Measurements from ENCODE around the gene EML1. TPM values are rescaled to one million over a fixed set of nuclear protein-coding genes. Genes with fewer than 3 reads are reported as not detected.

The EML1 gene
- polyA plus RNA-seq, 1 donor from 2014 or later, result 21.7 TPM

GRCh38 chr14:99808515-99808914, 15.3 kb downstream of the EML1 start:
- Histone ChIP-seq H3K9me2 (ENCODE audit: insufficient read depth, low read length) (no peaks in the 10 kb centered on the region), H4K20me1 (ENCODE audit: insufficient read depth) (no peaks in the 10 kb centered on the region), H3K9me3 (ENCODE audit: low read length) (no peaks in the 10 kb centered on the region), H3K9ac (ENCODE audit: low read length) (no peak overlapping the region), H3K4me2 (ENCODE audit: low read length) (no peak overlapping the region), H3K36me3 (ENCODE audit: insufficient read depth, low read length) (no peaks in the 10 kb centered on the region), H3F3A (ENCODE audit: insufficient read depth, low read length, poor library complexity, severe bottlenecking) (no peaks in the 10 kb centered on the region), H3K27ac (ENCODE audit: low read length) (no peak overlapping the region), H3K27me3 (ENCODE audit: insufficient read depth, low read depth, low read length) (no peaks in the 10 kb centered on the region), H3K4me3 (ENCODE audit: low read length) (no peak overlapping the region), H2AFZ (ENCODE audit: low read depth, low read length) (no peak overlapping the region), H3K79me2 (replicated peaks; ENCODE audit: insufficient read depth, low read length) (peaks cover 15% of the 10 kb centered on the region)
- TF ChIP-seq EP300 (conservative IDR thresholded peaks at IDR 0.05; ENCODE audit: poor library complexity, severe bottlenecking), result no peak
- TF ChIP-seq SMC3 (conservative IDR thresholded peaks at IDR 0.05; ENCODE audit: poor library complexity), result no peak
- no peak for TF ChIP-seq POLR2AphosphoS5 (IDR thresholded peaks at IDR 0.05)
- TF ChIP-seq RAD21 (conservative IDR thresholded peaks at IDR 0.05), result no peak
- TF ChIP-seq, protein P1, sequence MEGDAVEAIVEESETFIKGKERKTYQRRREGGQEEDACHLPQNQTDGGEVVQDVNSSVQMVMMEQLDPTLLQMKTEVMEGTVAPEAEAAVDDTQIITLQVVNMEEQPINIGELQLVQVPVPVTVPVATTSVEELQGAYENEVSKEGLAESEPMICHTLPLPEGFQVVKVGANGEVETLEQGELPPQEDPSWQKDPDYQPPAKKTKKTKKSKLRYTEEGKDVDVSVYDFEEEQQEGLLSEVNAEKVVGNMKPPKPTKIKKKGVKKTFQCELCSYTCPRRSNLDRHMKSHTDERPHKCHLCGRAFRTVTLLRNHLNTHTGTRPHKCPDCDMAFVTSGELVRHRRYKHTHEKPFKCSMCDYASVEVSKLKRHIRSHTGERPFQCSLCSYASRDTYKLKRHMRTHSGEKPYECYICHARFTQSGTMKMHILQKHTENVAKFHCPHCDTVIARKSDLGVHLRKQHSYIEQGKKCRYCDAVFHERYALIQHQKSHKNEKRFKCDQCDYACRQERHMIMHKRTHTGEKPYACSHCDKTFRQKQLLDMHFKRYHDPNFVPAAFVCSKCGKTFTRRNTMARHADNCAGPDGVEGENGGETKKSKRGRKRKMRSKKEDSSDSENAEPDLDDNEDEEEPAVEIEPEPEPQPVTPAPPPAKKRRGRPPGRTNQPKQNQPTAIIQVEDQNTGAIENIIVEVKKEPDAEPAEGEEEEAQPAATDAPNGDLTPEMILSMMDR (IDR thresholded peaks at IDR 0.05; ENCODE audit: poor library complexity, severe bottlenecking), result no peak
- no peak for TF ChIP-seq EZH2 (IDR thresholded peaks at IDR 0.05; ENCODE audit: borderline replicate concordance, insufficient read depth, low read length, poor library complexity, severe bottlenecking)
- TF ChIP-seq, protein P2, sequence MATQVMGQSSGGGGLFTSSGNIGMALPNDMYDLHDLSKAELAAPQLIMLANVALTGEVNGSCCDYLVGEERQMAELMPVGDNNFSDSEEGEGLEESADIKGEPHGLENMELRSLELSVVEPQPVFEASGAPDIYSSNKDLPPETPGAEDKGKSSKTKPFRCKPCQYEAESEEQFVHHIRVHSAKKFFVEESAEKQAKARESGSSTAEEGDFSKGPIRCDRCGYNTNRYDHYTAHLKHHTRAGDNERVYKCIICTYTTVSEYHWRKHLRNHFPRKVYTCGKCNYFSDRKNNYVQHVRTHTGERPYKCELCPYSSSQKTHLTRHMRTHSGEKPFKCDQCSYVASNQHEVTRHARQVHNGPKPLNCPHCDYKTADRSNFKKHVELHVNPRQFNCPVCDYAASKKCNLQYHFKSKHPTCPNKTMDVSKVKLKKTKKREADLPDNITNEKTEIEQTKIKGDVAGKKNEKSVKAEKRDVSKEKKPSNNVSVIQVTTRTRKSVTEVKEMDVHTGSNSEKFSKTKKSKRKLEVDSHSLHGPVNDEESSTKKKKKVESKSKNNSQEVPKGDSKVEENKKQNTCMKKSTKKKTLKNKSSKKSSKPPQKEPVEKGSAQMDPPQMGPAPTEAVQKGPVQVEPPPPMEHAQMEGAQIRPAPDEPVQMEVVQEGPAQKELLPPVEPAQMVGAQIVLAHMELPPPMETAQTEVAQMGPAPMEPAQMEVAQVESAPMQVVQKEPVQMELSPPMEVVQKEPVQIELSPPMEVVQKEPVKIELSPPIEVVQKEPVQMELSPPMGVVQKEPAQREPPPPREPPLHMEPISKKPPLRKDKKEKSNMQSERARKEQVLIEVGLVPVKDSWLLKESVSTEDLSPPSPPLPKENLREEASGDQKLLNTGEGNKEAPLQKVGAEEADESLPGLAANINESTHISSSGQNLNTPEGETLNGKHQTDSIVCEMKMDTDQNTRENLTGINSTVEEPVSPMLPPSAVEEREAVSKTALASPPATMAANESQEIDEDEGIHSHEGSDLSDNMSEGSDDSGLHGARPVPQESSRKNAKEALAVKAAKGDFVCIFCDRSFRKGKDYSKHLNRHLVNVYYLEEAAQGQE (IDR thresholded peaks at IDR 0.05; ENCODE audit: borderline replicate concordance), result no peak

GRCh38 chr14:99809360-99809759, 16.1 kb downstream of the EML1 start:
- Histone ChIP-seq H2AFZ (ENCODE audit: low read depth, low read length) (no peak overlapping the region), H3K27ac (ENCODE audit: low read length) (no peak overlapping the region)

More at GRCh38 chr14:99809360-99809759, 16.1 kb downstream of the EML1 start:
- no peaks in the 10 kb centered on the region for H3K9me3 ChIP-seq (ENCODE audit: low read length)
- peaks cover 15% of the 10 kb centered on the region for H3K79me2 ChIP-seq (replicated peaks; ENCODE audit: insufficient read depth, low read length)
- H3K9ac ChIP-seq (ENCODE audit: low read length), result no peak overlapping the region
- no peak overlapping the region for H3K4me2 ChIP-seq (ENCODE audit: low read length)
- H4K20me1 ChIP-seq (ENCODE audit: insufficient read depth), result no peaks in the 10 kb centered on the region
- no peaks in the 10 kb centered on the region for H3K36me3 ChIP-seq (ENCODE audit: insufficient read depth, low read length)
- TF ChIP-seq RAD21 (conservative IDR thresholded peaks at IDR 0.05) (no peak), POLR2AphosphoS5 (IDR thresholded peaks at IDR 0.05) (no peak), MXI1 (conservative IDR thresholded peaks at IDR 0.05; ENCODE audit: poor library complexity, severe bottlenecking) (no peak), EZH2 (IDR thresholded peaks at IDR 0.05; ENCODE audit: borderline replicate concordance, insufficient read depth, low read length, poor library complexity, severe bottlenecking) (no peak), TAF1 (IDR thresholded peaks at IDR 0.05; ENCODE audit: low read depth) (no peak), EP300 (conservative IDR thresholded peaks at IDR 0.05; ENCODE audit: poor library complexity, severe bottlenecking) (no peak), SMC3 (conservative IDR thresholded peaks at IDR 0.05; ENCODE audit: poor library complexity) (no peak)
- TF ChIP-seq, protein P2 (IDR thresholded peaks at IDR 0.05; ENCODE audit: borderline replicate concordance), result no peak
- TF ChIP-seq, protein P1 (IDR thresholded peaks at IDR 0.05; ENCODE audit: poor library complexity, severe bottlenecking), result no peak
- no peaks in the 10 kb centered on the region for H3F3A ChIP-seq (ENCODE audit: insufficient read depth, low read length, poor library complexity, severe bottlenecking)
- no peaks in the 10 kb centered on the region for H3K27me3 ChIP-seq (ENCODE audit: insufficient read depth, low read depth, low read length)
- H3K9me2 ChIP-seq (ENCODE audit: insufficient read depth, low read length), result no peaks in the 10 kb centered on the region
- no peak overlapping the region for H3K4me3 ChIP-seq (ENCODE audit: low read length)

All from neural cell (in vitro differentiated cells).